GM18519 (cell line): ENCODE measurements around the gene CNOT8.
"Not testable (repeated sequence)": the region's sequence is repeated elsewhere in the genome, so short reads cannot be mapped to it uniquely, and the experiment has no call there.

ENCODE experiments used
- ATAC-seq: cut with Tn5 transposase; IDR thresholded peaks from one replicate; pipeline ENCODE4 v1.9.1; 2021; ENCODE audit warnings: mild to moderate bottlenecking, moderate library complexity; ENCODE audit not compliant: unreplicated experiment, low FRiP score

CNOT8 gene

GRCh38 chr5:154834053-154834452 lies 24.4 kb upstream of the CNOT8 start:
- ATAC-seq, result no peak

- not testable (repeated sequence) for ATAC-seq
Measured at GRCh38 chr5:154835701-154836052, 22.8 kb upstream of the CNOT8 start.

GRCh38 chr5:154836225-154836624 lies 22.2 kb upstream of the CNOT8 start:
- no peak for ATAC-seq

GRCh38 chr5:154837009-154837901 lies 21.2 kb upstream of the CNOT8 start:
- no peak for ATAC-seq

- no peak for ATAC-seq
Measured at GRCh38 chr5:154840435-154841272, 17.8 kb upstream of the CNOT8 start.

GRCh38 chr5:154841273-154841661 lies 17.2 kb upstream of the CNOT8 start:
- no peak for ATAC-seq

GRCh38 chr5:154842689-154843530 lies 15.5 kb upstream of the CNOT8 start:
- no peak for ATAC-seq

GRCh38 chr5:154844809-154845208 lies 13.6 kb upstream of the CNOT8 start:
- no peak for ATAC-seq

- no peak for ATAC-seq
Measured at GRCh38 chr5:154849264-154849785, 9.1 kb upstream of the CNOT8 start.

- no peak for ATAC-seq
Measured at GRCh38 chr5:154849791-154850201, 8.6 kb upstream of the CNOT8 start.

GRCh38 chr5:154850255-154851062 lies 8.0 kb upstream of the CNOT8 start, which contains the start of gene FAXDC2:
TSS of gene FAXDC2 (minus strand) at chr5:154850603. CDS start at chr5:154838178, 12,425 bp downstream.
- peak; percentile 55 for ATAC-seq

GRCh38 chr5:154851351-154851750 lies 7.1 kb upstream of the CNOT8 start:
- ATAC-seq, result no peak

- peak; percentile 51 for ATAC-seq
Measured at GRCh38 chr5:154857530-154858296, 714 bp upstream of the CNOT8 start.

GRCh38 chr5:154858972-154859871 lies 795 bp downstream of the CNOT8 start:
- ATAC-seq, result peak; percentile 27

GRCh38 chr5:154860123-154860522 lies 1.7 kb downstream of the CNOT8 start:
- ATAC-seq, result no peak

- ATAC-seq, result no peak
Measured at GRCh38 chr5:154860765-154861164, 2.3 kb downstream of the CNOT8 start.

- no peak for ATAC-seq
Measured at GRCh38 chr5:154861946-154862345, 3.5 kb downstream of the CNOT8 start.

GRCh38 chr5:154862766-154863165 lies 4.3 kb downstream of the CNOT8 start:
- ATAC-seq, result no peak
